ENCODE data around the gene MACROD2. TPM values are rescaled to one million over a fixed set of nuclear protein-coding genes. Genes with fewer than 3 reads are reported as not detected.
"Not testable (repeated sequence)": the region's sequence is repeated elsewhere in the genome, so short reads cannot be mapped to it uniquely, and the experiment has no call there.

The MACROD2 gene
- total and polyA plus RNA-seq, 9 donors: 2.0 to 4.9 (median 3.1) TPM

GRCh38 chr20:15506311-15506710, 1511.0 kb downstream of the MACROD2 start:
- no peaks in the 10 kb centered on the region for H3K36me3 ChIP-seq (ENCODE audit: control insufficient read depth, insufficient read depth, low read length)
- no peak overlapping the region for H3K27ac ChIP-seq (ENCODE audit: low read length)
- H3K27me3 ChIP-seq (ENCODE audit: control insufficient read depth, insufficient read depth, low read length): no peaks in the 10 kb centered on the region

GRCh38 chr20:15507151-15507550, 1511.8 kb downstream of the MACROD2 start:
- 90% methylated on average over 2 of the region's 3 CpGs for WGBS (ENCODE audit: insufficient coverage)
- H3K27me3 ChIP-seq (ENCODE audit: control insufficient read depth, insufficient read depth, low read length): no peaks in the 10 kb centered on the region
- no peaks in the 10 kb centered on the region for H3K4me1 ChIP-seq (ENCODE audit: control insufficient read depth, insufficient read depth, low read length)
- no peak for DNase-seq
- no peak overlapping the region for H3K27ac ChIP-seq (ENCODE audit: low read length)
- no peaks in the 10 kb centered on the region for H3K36me3 ChIP-seq (ENCODE audit: control insufficient read depth, insufficient read depth, low read length)
- H3K4me3 ChIP-seq (ENCODE audit: low read length): no peak overlapping the region
- H3K9me3 ChIP-seq (replicated peaks; ENCODE audit: control insufficient read depth, low read depth, low read length): no peaks in the 10 kb centered on the region

More at GRCh38 chr20:15506311-15506710, 1511.0 kb downstream of the MACROD2 start:
- DNase-seq: no peak
- Histone ChIP-seq H3K4me3 (ENCODE audit: low read length) (no peak overlapping the region), H3K4me1 (ENCODE audit: control insufficient read depth, insufficient read depth, low read length) (no peaks in the 10 kb centered on the region), H3K9me3 (replicated peaks; ENCODE audit: control insufficient read depth, low read depth, low read length) (no peaks in the 10 kb centered on the region)
- 52% methylated on average over 2 of the region's 5 CpGs for WGBS (ENCODE audit: insufficient coverage)

GRCh38 chr20:15511551-15511950, 1516.2 kb downstream of the MACROD2 start:
- no peaks in the 10 kb centered on the region for H3K36me3 ChIP-seq (ENCODE audit: control insufficient read depth, insufficient read depth, low read length)
- H3K27ac ChIP-seq (ENCODE audit: low read length): no peak overlapping the region
- no peaks in the 10 kb centered on the region for H3K9me3 ChIP-seq (replicated peaks; ENCODE audit: control insufficient read depth, low read depth, low read length)
- no peak overlapping the region for H3K4me3 ChIP-seq (ENCODE audit: low read length)
- DNase-seq: no peak
- H3K27me3 ChIP-seq (ENCODE audit: control insufficient read depth, insufficient read depth, low read length): no peaks in the 10 kb centered on the region
- no peaks in the 10 kb centered on the region for H3K4me1 ChIP-seq (ENCODE audit: control insufficient read depth, insufficient read depth, low read length)
- WGBS (ENCODE audit: insufficient coverage): no CpG with 5 or more reads among the region's 1 CpG

- Histone ChIP-seq H3K27ac (ENCODE audit: low read length) (no peak overlapping the region), H3K9me3 (replicated peaks; ENCODE audit: control insufficient read depth, low read depth, low read length) (no peaks in the 10 kb centered on the region), H3K4me3 (ENCODE audit: low read length) (no peak overlapping the region), H3K36me3 (ENCODE audit: control insufficient read depth, insufficient read depth, low read length) (no peaks in the 10 kb centered on the region), H3K4me1 (ENCODE audit: control insufficient read depth, insufficient read depth, low read length) (no peaks in the 10 kb centered on the region), H3K27me3 (ENCODE audit: control insufficient read depth, insufficient read depth, low read length) (no peaks in the 10 kb centered on the region)
- 40% methylated on average over 1 of the region's 5 CpGs for WGBS (ENCODE audit: insufficient coverage)
- DNase-seq: no peak
Measured at GRCh38 chr20:15512916-15513315, 1517.6 kb downstream of the MACROD2 start.

GRCh38 chr20:15515691-15516090, 1520.4 kb downstream of the MACROD2 start:
- DNase-seq: no peak
- Histone ChIP-seq H3K9me3 (replicated peaks; ENCODE audit: control insufficient read depth, low read depth, low read length) (no peaks in the 10 kb centered on the region), H3K27ac (ENCODE audit: low read length) (no peak overlapping the region), H3K4me1 (ENCODE audit: control insufficient read depth, insufficient read depth, low read length) (no peaks in the 10 kb centered on the region), H3K36me3 (ENCODE audit: control insufficient read depth, insufficient read depth, low read length) (no peaks in the 10 kb centered on the region), H3K27me3 (ENCODE audit: control insufficient read depth, insufficient read depth, low read length) (no peaks in the 10 kb centered on the region), H3K4me3 (ENCODE audit: low read length) (no peak overlapping the region)
- no CpG with 5 or more reads among the region's 2 CpGs for WGBS (ENCODE audit: insufficient coverage)

GRCh38 chr20:15520930-15521524, 1525.7 kb downstream of the MACROD2 start:
- no peak overlapping the region for H3K27ac ChIP-seq (ENCODE audit: low read length)
- no peak overlapping the region for H3K4me3 ChIP-seq (ENCODE audit: low read length)
- WGBS (ENCODE audit: insufficient coverage): no CpG with 5 or more reads among the region's 6 CpGs
- H3K9me3 ChIP-seq (replicated peaks; ENCODE audit: control insufficient read depth, low read depth, low read length): no peaks in the 10 kb centered on the region
- H3K36me3 ChIP-seq (ENCODE audit: control insufficient read depth, insufficient read depth, low read length): no peaks in the 10 kb centered on the region
- no peaks in the 10 kb centered on the region for H3K27me3 ChIP-seq (ENCODE audit: control insufficient read depth, insufficient read depth, low read length)
- no peaks in the 10 kb centered on the region for H3K4me1 ChIP-seq (ENCODE audit: control insufficient read depth, insufficient read depth, low read length)
- DNase-seq: no peak

- DNase-seq: peak; percentile 9
- no peak overlapping the region for H3K27ac ChIP-seq (ENCODE audit: low read length)
- no peaks in the 10 kb centered on the region for H3K9me3 ChIP-seq (replicated peaks; ENCODE audit: control insufficient read depth, low read depth, low read length)
- 38% methylated on average over 1 of the region's 3 CpGs for WGBS (ENCODE audit: insufficient coverage)
- no peak overlapping the region for H3K4me3 ChIP-seq (ENCODE audit: low read length)
- no peaks in the 10 kb centered on the region for H3K36me3 ChIP-seq (ENCODE audit: control insufficient read depth, insufficient read depth, low read length)
- no peaks in the 10 kb centered on the region for H3K4me1 ChIP-seq (ENCODE audit: control insufficient read depth, insufficient read depth, low read length)
- no peaks in the 10 kb centered on the region for H3K27me3 ChIP-seq (ENCODE audit: control insufficient read depth, insufficient read depth, low read length)
Measured at GRCh38 chr20:15523400-15523799, 1528.1 kb downstream of the MACROD2 start.

- no peaks in the 10 kb centered on the region for H3K9me3 ChIP-seq (replicated peaks; ENCODE audit: control insufficient read depth, low read depth, low read length)
- DNase-seq: no peak
- H3K27me3 ChIP-seq (ENCODE audit: control insufficient read depth, insufficient read depth, low read length): no peaks in the 10 kb centered on the region
- H3K4me1 ChIP-seq (ENCODE audit: control insufficient read depth, insufficient read depth, low read length): no peaks in the 10 kb centered on the region
- no peak overlapping the region for H3K4me3 ChIP-seq (ENCODE audit: low read length)
- WGBS (ENCODE audit: insufficient coverage): 80% methylated on average over 1 of the region's 4 CpGs
- H3K36me3 ChIP-seq (ENCODE audit: control insufficient read depth, insufficient read depth, low read length): no peaks in the 10 kb centered on the region
- H3K27ac ChIP-seq (ENCODE audit: low read length): no peak overlapping the region
Measured at GRCh38 chr20:15528391-15529111, 1533.2 kb downstream of the MACROD2 start.

GRCh38 chr20:15535863-15536262, 1540.5 kb downstream of the MACROD2 start:
- H3K27me3 ChIP-seq (ENCODE audit: control insufficient read depth, insufficient read depth, low read length): no peaks in the 10 kb centered on the region
- H3K9me3 ChIP-seq (replicated peaks; ENCODE audit: control insufficient read depth, low read depth, low read length): no peaks in the 10 kb centered on the region
- no peak overlapping the region for H3K4me3 ChIP-seq (ENCODE audit: low read length)
- H3K36me3 ChIP-seq (ENCODE audit: control insufficient read depth, insufficient read depth, low read length): no peaks in the 10 kb centered on the region
- no peak overlapping the region for H3K27ac ChIP-seq (ENCODE audit: low read length)
- H3K4me1 ChIP-seq (ENCODE audit: control insufficient read depth, insufficient read depth, low read length): no peaks in the 10 kb centered on the region
- DNase-seq: no peak
- no CpG with 5 or more reads among the region's 3 CpGs for WGBS (ENCODE audit: insufficient coverage)

GRCh38 chr20:15537200-15537599, 1541.9 kb downstream of the MACROD2 start:
- not testable (repeated sequence) for H3K9me3 ChIP-seq (replicated peaks; ENCODE audit: control insufficient read depth, low read depth, low read length); DNase-seq; H3K4me1 ChIP-seq (ENCODE audit: control insufficient read depth, insufficient read depth, low read length); H3K27ac ChIP-seq (ENCODE audit: low read length); H3K4me3 ChIP-seq (ENCODE audit: low read length); H3K27me3 ChIP-seq (ENCODE audit: control insufficient read depth, insufficient read depth, low read length); H3K36me3 ChIP-seq (ENCODE audit: control insufficient read depth, insufficient read depth, low read length)
- WGBS (ENCODE audit: insufficient coverage): no CpG with 5 or more reads among the region's 1 CpG
